HG02840 (cell line): ENCODE data around the gene PTPRN2.

ENCODE experiments used
- ATAC-seq: cut with Tn5 transposase; IDR thresholded peaks from one replicate; pipeline ENCODE4 v1.9.1; 2021; ENCODE audit warnings: mild to moderate bottlenecking, moderate library complexity, moderate number of reproducible peaks; ENCODE audit not compliant: unreplicated experiment, low FRiP score

Gene PTPRN2

DNA sequence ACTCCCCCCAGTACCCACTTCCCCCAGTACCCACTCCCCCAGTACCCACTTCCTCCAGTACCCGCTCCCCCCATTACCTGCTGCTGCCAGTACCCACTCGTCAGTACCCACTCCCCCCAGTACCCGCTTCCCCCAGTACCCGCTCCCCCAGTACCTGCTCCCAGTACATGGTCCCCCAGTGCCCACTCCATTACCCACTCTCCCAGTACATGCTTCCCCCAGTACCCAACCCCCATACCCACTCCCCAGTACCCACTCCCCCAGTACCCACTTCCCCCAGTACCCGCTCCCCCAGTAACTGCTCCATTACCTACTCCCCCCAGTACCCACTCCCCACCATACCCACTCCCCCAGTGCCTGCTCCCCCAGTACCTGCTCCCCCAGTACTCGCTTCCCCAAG, 700.2 kb downstream of the PTPRN2 start:
- ATAC-seq = no peak

DNA sequence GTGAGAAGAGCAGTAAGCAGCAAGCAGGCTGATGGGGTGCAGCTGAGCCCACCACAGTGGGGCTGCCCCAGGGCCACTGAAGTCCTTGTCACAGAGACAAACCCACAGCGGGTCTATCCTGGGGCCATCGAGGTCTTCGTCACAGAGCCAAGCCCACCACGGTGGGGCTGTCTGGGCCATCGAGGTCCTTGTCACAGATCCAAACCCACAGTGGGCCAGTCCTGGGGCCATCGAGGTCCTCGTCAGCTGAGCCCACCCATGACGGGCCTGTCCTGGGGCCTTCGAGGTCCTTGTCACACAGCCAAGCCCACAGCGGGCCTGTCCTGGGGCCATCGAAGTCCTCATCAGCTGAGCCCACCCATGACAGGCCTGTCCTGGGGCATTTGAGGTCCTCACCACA, 700.9 kb downstream of the PTPRN2 start:
- no peak for ATAC-seq

DNA sequence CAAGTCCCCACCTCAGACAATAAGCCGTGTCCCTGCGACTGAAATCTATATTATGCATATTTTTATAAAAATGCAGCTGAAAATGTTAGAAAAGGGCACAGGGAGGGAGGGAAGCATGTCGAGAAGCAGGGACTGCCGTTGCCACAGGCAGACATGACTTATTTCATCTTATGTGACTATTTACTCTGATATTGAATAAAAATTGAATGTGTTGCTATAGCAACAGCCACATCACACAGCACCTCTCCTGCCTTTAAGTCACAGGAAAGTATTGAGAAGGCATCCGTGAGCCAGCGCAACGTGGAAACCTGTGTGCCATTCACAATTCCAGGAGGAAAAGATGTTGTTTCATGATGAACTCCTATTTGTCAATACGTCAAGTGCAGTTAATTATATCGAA, 701.4 kb downstream of the PTPRN2 start:
- no peak for ATAC-seq

DNA sequence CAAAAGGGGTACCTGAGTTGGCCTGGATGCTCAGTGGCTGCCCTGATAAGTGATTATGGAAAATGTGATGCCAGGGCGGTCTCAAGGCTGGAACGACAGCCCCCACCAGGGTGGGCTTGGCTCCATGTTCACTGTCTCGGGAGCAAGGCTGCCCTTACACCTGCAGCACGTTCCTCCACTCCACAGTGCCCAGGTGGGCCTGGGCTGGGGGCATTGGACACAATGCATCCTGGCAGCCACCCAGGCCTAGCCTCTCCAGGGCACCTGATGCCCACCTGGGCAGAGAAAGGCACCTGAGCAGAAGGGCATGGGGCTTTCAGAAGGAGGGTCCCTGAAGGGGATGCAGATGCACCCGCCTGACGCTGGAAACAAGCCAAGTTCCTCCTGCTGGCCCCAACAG, 702.5 kb downstream of the PTPRN2 start:
- no peak for ATAC-seq

DNA sequence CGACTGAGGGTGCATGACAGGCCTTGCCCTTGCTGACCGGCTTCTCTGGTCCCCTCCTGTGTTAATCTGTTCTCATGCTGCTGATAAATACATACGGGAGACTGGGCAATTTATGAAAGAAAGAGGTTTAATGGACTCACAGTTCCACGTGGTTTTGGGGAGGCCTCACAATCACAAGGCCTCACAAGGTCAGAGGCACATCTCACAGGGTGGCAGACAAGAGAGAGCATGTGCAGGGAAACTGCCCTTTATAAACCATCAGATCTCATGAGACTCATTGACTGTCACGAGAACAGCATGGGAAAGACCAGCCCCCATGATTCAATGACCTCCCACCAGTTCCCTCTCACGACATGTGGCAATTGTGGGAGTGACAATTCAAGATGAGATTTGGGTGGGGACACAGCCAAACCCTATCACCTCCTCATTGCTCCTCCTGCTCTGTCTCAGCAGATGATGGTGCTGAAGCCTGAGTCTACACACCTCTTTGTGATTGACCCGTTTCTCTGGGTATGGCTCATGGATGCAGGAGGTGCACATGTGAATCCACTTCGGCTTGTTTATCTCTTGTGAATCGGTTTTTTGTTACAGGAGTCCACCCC, 703.1 kb downstream of the PTPRN2 start:
- no peak for ATAC-seq

DNA sequence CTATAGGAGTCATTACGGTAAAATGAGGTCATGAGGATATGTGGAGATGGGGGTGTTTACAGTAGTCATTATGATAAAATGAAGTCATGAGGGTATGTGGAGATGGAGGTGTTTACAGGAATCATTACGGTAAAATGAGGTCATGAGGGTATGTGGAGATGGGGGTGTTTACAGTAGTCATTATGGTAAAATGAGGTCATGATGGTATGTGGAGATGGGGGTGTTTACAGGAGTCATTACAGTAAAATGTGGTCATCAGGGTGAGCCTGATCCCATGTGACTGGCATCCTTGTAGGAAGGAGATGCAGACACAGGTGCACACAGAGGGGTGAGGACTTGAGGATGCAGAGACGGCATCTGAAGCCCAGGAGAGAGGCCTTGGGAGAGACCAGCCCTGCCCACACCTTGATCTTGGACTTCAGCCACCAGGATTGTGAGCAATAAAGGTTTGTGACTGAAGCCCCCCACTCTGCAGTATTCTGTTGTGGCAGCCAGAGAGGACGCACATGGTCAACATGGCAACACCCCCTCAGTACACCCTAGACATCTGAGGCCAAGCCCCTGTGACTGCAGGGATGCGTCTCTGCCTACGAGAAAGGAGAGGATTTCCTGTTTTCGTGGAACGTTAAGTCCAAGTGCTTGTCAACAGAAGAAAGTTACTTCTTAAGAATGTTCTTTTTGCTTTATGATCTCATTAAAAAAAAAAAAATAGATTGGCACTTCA, 706.4 kb downstream of the PTPRN2 start:
- no peak for ATAC-seq

DNA sequence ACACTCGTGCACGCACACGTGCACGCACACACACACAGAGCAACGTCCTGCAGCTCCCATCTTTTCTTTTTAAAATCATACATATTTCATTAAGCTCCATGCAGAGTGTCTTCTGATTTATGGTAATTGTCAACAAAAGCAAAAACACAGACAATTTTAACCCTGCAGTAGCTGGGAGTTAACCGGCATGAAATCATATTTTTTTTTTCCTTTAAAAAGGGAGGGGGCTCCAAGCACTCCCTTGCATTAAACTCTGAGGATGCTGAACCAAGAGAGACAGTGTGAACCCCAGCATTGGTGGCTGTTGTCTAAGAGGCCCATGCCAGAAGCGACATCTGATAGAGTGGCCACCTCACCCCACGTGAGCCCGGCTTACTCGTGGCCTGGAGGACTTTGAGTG, 708.2 kb downstream of the PTPRN2 start:
- ATAC-seq = no peak

DNA sequence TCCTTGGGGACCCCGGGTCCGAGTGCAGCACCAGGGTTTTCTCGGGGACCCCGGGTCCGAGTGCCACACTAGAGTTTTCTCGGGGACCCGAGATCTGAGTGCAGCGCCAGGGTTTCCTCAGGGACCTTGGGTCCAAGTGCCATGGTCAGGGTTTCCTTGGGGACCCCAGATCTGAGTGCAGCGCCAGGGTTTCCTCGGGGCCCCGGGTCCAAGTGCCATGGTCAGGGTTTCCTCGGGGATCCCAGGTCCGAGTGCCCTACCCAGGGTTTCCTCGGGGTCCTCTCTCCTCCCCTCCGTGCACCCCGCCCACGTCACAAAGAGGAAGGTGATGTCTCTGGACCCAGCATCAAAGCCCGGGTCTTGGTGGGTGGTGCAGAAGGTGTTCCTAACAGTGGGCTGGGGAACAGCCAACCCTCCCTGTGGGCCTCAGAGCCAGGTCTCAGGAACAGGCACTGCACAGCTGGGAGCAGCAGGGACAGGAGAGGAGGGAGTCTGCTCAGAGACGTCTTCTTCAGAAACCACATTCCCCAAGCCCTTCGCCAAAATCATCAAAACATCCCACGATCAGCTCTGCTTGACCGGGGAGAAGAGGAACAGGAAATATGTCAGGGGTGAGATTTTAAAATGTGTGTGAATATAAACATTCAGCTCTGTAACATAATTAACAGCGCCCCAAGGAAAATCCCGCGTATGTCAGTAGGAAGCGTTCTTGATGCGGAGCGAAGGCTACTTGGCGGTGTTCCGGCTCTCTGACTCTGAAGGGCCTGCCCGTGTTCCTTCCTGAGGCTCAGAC, 710.1 kb downstream of the PTPRN2 start:
- ATAC-seq = no peak

DNA sequence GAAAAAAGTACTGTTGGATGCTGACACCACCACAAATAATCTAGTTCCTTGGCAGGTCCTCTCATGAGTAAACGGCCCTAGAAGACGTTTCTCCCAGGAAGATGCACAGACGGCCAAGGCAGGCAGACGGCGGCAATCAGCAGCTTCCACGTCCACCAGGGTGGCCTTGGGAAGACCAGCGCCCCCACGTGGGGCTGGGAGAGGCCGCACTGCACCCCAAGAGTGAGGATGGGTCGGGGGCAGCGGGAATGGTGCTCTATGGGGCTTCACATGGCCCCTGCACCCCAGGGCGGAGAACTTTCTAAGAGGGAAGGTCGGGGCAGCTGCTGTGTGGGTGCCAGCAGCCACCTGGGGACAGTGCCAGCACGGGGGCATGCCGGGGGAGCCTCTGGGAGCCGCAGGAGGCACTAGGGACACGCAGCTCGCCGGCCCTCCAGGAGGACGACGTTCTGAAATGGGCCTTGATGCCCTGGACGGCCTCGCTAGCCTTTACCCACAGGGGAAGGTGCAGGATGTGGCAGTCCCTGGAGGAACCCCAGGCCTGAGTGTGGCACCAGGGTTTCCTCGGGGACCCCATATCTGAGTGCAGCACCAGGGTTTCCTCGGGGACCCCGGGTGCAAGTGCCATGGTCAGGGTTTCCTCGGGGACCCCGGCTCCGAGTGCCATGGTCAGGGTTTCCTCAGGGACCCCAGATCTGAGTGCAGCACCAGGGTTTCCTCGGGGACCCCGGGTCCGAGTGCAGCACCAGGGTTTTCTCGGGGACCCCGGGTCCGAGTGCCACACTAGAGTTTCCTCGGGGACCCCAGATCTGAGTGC, 710.9 kb downstream of the PTPRN2 start:
- ATAC-seq = no peak

DNA sequence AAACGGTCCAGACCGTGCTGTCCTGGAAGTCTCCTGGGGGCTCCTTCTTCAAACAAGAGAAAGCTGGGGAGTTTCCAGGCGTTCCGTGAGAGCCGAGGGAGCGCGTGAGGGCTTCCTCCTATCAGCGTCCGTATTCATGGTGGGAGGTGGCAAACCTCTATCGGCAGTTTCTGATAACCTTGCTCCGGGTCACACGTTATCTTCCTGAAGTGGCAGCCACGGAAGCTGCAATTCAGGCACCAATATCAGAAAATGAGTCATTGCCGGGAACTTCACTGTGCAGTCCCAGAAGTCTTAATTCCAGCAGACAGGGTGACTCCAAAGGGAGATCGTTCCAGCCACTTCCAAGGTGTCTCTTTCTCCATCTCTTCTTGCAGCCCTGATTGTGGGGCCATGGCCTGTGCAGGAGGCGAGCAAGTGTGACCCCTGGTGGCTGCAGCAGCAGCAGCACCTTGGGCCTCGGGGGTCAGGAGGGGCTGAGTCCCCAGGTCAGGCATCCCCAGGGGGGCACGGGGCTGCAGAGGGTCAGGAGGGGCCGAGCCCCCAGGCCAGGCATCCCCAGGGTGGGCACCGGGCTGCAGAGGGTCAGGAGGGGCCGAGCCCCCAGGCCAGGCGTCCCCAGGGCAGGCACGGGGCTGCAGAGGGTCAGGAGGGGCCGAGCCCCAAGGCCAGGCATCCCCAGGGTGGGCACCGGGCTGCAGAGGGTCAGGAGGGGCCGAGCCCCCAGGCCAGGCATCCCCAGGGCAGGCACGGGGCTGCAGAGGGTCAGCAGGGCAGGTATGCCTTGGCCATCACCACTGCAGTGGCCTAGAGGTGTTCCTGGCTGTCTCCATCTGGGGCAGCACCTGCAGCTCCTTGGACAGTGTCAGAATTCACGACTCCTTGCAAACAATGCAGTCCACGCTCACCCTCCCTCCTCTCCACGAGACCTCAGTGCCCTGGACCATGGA, 712.1 kb downstream of the PTPRN2 start:
- ATAC-seq = no peak

DNA sequence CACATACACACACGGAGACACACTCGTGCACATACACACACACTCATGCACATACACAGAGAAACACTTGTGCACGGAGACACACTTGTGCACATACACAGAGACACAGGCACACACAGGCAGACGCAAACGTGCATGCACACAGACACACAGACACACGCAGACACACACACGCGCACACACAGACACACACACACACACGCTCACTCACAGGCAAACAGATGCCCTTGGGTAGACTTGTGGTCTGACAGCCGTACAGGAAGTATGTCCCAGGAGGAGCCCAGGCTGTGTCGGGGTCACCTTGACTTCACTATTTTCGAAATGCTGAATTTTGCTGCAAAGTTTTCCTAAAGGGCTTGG, 712.8 kb downstream of the PTPRN2 start:
- no peak for ATAC-seq

DNA sequence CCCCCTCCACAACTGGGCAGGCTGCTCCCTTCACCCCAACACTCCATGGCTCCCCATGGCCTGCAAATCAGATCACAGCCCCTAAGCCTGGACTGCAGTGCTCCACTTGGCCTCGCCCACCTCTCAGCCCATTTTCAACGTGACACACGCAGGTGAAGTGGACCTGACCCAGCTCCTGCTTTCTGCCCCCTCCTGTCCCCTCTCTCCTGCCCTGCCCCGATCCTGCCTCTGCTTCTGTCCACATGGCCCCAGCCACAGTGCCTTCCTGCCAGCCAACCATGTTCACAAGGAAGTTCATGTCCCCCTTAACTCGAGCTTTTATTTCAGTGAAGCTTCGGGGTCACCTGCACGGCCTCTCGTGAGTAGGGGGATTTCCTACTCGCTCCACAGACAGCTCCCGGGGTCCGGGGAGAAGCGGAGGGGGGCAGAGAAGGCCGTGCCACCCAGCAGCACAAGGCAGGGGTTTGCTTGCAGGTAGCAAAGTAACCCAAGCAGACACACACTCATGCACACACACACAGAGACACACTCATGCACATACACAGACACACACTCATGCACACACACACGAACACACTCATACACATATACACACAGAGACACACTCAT, 713.3 kb downstream of the PTPRN2 start:
- ATAC-seq = no peak

DNA sequence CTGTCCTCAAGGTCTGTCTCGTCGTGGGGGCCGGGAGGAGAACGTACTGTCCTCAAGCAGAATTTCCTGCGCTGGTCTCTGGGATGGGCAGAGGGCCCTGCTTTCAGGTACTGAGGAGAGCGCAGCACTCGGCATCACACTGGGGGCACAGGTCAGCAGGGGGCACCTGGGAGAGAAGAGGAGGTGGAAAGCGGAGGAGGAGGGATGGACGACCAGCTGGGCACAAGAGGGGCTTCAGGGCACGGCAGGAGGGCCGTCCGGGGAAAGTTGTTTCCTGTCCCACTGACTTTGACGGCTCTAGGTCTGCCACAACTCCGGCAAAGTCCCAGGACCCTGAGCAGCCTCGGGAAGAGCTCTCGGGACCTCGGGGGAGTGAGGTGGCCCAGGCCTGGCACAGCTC, 714.0 kb downstream of the PTPRN2 start:
- ATAC-seq = no peak

DNA sequence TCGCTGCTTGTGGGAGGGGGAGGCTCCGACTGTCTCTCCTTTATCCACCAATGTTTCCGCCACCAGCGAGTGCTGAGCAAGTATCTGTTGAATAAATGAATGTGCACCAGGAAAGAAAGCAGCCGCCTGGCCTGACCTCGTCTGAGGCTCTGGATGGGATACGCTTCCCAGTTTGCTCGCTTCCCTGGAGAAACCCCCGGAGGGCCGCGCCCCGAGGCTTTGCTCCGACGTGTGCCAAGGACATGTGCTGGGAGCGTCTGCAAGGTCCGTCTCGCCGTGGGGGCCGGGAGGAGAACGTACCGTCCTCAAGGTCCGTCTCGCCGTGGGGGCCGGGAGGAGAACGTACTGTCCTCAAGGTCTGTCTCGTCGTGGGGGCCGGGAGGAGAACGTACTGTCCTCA, 714.4 kb downstream of the PTPRN2 start:
- ATAC-seq = no peak

DNA sequence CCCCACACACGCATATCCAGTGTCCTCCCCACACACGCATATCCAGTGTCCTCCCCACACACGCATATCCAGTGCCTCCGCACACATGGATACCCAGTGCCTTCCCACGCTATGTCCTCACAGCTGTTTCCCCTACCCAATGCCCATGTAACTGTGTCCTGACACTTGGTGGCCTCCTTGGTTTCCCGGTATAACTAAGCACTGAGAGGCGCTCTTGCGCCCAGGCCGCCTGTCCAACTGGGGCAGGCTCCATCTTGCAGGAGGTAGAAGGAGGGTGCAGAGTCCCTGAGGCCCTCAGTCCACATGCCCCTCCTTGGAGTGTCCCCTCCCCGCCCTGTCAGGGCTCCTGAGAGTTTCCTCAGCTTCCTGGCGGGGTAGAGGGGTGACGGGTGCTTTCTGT, 715.2 kb downstream of the PTPRN2 start:
- ATAC-seq = no peak

DNA sequence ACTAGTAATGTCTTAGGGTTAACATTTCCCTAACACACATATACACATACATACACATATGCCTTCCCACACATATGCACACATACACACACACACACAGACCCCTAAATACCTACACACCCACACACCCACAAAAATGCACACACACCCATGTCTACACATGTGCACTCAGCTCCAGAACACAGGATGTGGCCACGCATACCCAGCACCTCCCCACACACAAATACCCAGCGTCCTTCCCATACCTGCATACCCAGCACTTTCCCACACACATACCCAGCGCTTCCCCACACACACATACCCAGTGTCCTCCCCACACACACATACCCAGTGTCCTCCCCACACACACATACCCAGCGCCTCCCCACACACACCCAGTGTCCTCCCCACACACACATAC, 715.9 kb downstream of the PTPRN2 start:
- no peak for ATAC-seq

DNA sequence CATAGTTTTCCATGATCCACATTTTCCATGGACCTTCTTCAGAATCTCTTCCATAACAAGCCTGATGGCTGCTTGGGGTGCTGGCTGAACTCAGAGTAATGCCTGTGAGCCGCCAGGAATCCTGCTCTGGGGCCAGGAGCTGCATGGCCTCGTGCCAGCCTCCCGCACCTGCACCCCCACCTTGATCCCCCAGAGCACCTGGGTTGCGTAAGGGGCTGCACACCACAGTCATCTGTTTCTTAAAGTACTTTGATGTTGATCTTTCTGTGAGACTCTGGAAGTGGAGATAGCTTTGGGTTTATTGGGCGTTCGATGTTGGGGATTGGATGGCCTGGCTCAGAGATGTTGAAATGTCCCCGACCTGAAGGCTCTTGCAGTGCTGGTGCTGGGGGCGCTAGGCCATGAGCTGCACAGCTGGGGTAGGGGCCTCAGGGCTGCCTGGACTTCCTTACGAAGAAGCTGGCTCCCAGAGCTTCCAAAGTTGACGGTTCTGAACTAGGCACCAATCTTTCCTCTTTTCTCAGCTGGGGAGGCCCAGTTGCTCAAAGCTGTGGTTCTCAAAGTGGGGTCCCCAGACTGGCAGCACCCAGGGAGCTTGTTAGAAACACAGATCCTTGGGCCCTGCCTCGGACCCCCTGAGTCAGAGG, 716.9 kb downstream of the PTPRN2 start:
- ATAC-seq = no peak

DNA sequence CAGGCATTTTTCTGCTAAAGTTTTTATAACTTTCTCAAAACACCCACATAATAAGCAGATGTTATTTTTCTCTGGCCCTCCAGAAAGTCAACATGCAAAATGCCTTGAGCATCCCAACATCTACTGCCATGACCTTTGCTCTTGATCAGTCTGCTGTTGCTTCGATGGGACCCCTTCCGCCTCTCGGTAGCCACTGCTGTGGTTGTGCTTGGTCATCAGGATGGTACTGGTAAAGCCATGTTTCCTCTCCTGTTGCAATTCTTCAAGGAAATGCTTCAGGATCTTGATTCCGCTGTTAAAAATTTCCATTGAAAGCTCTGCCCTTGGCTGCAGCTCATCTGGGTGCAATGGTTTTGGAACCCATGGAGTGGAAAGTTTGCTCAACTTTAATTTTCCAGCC, 717.8 kb downstream of the PTPRN2 start:
- no peak for ATAC-seq

DNA sequence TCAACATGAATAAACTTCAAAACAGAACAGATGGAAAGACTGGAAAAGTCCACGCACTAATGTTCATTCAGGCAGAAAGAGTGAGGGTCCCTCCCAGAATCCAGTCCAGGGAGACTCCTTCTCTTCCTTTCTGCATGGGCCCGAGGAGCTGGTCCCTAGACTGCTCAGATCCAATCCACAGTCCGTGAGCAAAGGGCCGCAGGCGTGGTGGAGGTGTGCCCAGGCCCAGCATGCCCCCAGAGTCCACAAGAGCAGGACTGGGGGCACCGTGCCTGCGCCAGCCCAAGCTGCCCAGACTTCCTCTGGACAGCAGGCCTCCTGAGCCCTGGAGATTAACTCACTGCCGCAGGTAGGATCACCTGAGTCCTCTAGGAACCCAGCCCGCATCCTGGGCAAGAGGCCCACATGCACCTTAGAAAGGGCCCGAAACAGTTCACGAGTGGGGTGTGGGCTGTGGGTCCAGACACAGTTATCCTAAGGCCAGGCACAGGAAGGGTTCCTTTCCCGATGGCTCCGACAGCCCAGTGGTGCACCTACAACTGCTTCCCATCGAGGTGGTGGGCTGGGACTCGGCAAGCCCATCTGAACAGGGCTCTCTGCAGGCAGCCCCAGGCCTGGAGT, 719.8 kb downstream of the PTPRN2 start:
- no peak for ATAC-seq
